SU-DHL-6 (cell line): ENCODE measurements around the gene FASLG.

Experiments
- H2AFZ ChIP-seq: fragments of 200-600 bp; sonication (generic); 2 replicates; pipeline ENCODE4 v1.6.1; 2014; ENCODE audit warnings: low read depth, mild to moderate bottlenecking, moderate library complexity, mixed read lengths, antibody characterized with exemption, low read length; ENCODE audit not compliant: severe bottlenecking
- H3F3A ChIP-seq: fragments of 200-600 bp; shearing (Covaris generic); 2 replicates; pipeline ENCODE4 v1.6.0; 2016; ENCODE audit warnings: antibody characterized with exemption, mild to moderate bottlenecking; ENCODE audit not compliant: insufficient read depth
- H3K27ac ChIP-seq: fragments of 200-600 bp; sonication (generic); 2 replicates; pipeline ENCODE4 v1.5.1; 2016; ENCODE audit warnings: low read depth, mild to moderate bottlenecking, low read length, moderate library complexity, mixed read lengths
- H3K27me3 ChIP-seq: fragments of 200-600 bp; sonication (generic), shearing (Covaris generic); 2 replicates; pipeline ENCODE4 v1.6.0; 2014; ENCODE audit warnings: mild to moderate bottlenecking, low read length
- H3K36me3 ChIP-seq: fragments of 200-600 bp; sonication (generic); 2 replicates; pipeline ENCODE4 v1.6.1; 2014; ENCODE audit warnings: mild to moderate bottlenecking, low read length, mixed read lengths
- H3K4me2 ChIP-seq: fragments of 300-600, 200-600 bp; shearing (Covaris generic), sonication (generic); 2 replicates; pipeline ENCODE4 v1.6.0; 2014; ENCODE audit warnings: low read length, low read depth, mild to moderate bottlenecking; ENCODE audit not compliant: poor library complexity, severe bottlenecking
- H3K4me3 ChIP-seq: fragments of 200-600 bp; sonication (generic); 2 replicates; pipeline ENCODE4 v1.5.1; 2014; ENCODE audit warnings: antibody characterized with exemption, low read length, mild to moderate bottlenecking, mixed read lengths; ENCODE audit not compliant: insufficient read depth, poor library complexity, severe bottlenecking
- H3K79me2 ChIP-seq: fragments of 200-600 bp; sonication (generic); 2 replicates; pipeline ENCODE4 v1.6.1; 2014; ENCODE audit warnings: mild to moderate bottlenecking, low read length, moderate library complexity; ENCODE audit not compliant: insufficient read depth
- H3K9ac ChIP-seq: fragments of 200-600 bp; sonication (generic); 2 replicates; pipeline ENCODE4 v1.7.0; 2014; ENCODE audit warnings: mild to moderate bottlenecking, low read length
- H3K9me2 ChIP-seq: fragments of 200-600 bp; sonication (generic); replicated peaks from 2 replicates; pipeline ENCODE4 v1.6.1; 2014; ENCODE audit warnings: low read length; ENCODE audit not compliant: insufficient read depth
- H3K9me3 ChIP-seq: fragments of 200-600 bp; sonication (generic); 2 replicates; pipeline ENCODE4 v1.6.1; 2014; ENCODE audit warnings: low read length, mixed read lengths; ENCODE audit not compliant: insufficient read depth
- H4K20me1 ChIP-seq: fragments of 200-600 bp; sonication (generic); 2 replicates; pipeline ENCODE4 v1.6.1; 2014; ENCODE audit warnings: low read depth, mild to moderate bottlenecking, antibody characterized with exemption, low read length, moderate library complexity, mixed read lengths
- CTCF ChIP-seq: fragments of 200-600 bp; sonication (generic); IDR thresholded peaks from one replicate; pipeline ENCODE4 v1.5.1; 2017; ENCODE audit warnings: antibody characterized with exemption, mild to moderate bottlenecking, low read length, moderate library complexity; ENCODE audit not compliant: insufficient read depth, poor library complexity, severe bottlenecking
- EZH2phosphoT487 ChIP-seq: fragments of 200-600 bp; sonication (generic), shearing (Covaris generic); conservative IDR thresholded peaks from 2 replicates; pipeline ENCODE4 v1.6.1; 2018; ENCODE audit warnings: mild to moderate bottlenecking, antibody characterized with exemption, low read length, moderate library complexity, mixed read lengths

Gene FASLG

GRCh38 chr1:172704420-172705210, 45.7 kb downstream of the FASLG start:
- H3K27ac ChIP-seq: no peak overlapping the region
- no peaks in the 10 kb centered on the region for H4K20me1 ChIP-seq
- no peak overlapping the region for H2AFZ ChIP-seq
- H3F3A ChIP-seq: no peaks in the 10 kb centered on the region
- H3K79me2 ChIP-seq: no peaks in the 10 kb centered on the region
- no peak overlapping the region for H3K9ac ChIP-seq
- H3K9me2 ChIP-seq: no peaks in the 10 kb centered on the region
- no peaks in the 10 kb centered on the region for H3K36me3 ChIP-seq
- no peak overlapping the region for H3K4me3 ChIP-seq
- H3K9me3 ChIP-seq: no peaks in the 10 kb centered on the region
- H3K27me3 ChIP-seq: no peaks in the 10 kb centered on the region
- H3K4me2 ChIP-seq: no peak overlapping the region
- TF ChIP-seq EZH2phosphoT487: no peak
- no peak for TF ChIP-seq CTCF

- H3K27ac ChIP-seq: no peak overlapping the region
- H3K9me2 ChIP-seq: no peaks in the 10 kb centered on the region
- H3K9me3 ChIP-seq: no peaks in the 10 kb centered on the region
- no peak overlapping the region for H3K9ac ChIP-seq
- no peak overlapping the region for H3K4me2 ChIP-seq
- H3K27me3 ChIP-seq: no peaks in the 10 kb centered on the region
- no peak overlapping the region for H3K4me3 ChIP-seq
- H3K36me3 ChIP-seq: no peaks in the 10 kb centered on the region
- no peaks in the 10 kb centered on the region for H4K20me1 ChIP-seq
- H2AFZ ChIP-seq: no peak overlapping the region
- H3K79me2 ChIP-seq: no peaks in the 10 kb centered on the region
- TF ChIP-seq CTCF (no peak), EZH2phosphoT487 (no peak)
- no peaks in the 10 kb centered on the region for H3F3A ChIP-seq
Measured at GRCh38 chr1:172708452-172708851, 49.5 kb downstream of the FASLG start.

GRCh38 chr1:172711558-172711957, 52.7 kb downstream of the FASLG start:
- no peak overlapping the region for H3K4me2 ChIP-seq
- H3K79me2 ChIP-seq: no peaks in the 10 kb centered on the region
- TF ChIP-seq EZH2phosphoT487 (no peak), CTCF (no peak)
- H4K20me1 ChIP-seq: no peaks in the 10 kb centered on the region
- H3K27ac ChIP-seq: no peak overlapping the region
- H3K9me2 ChIP-seq: no peaks in the 10 kb centered on the region
- H2AFZ ChIP-seq: no peak overlapping the region
- no peaks in the 10 kb centered on the region for H3K27me3 ChIP-seq
- no peaks in the 10 kb centered on the region for H3F3A ChIP-seq
- H3K36me3 ChIP-seq: no peaks in the 10 kb centered on the region
- no peak overlapping the region for H3K9ac ChIP-seq
- no peaks in the 10 kb centered on the region for H3K9me3 ChIP-seq
- no peak overlapping the region for H3K4me3 ChIP-seq
